GM12878 (cell line): ENCODE data around the gene APOBEC3C. TPM values are rescaled to one million over a fixed set of nuclear protein-coding genes. Genes with fewer than 3 reads are reported as not detected.
"Not testable (repeated sequence)": the region's sequence is repeated elsewhere in the genome, so short reads cannot be mapped to it uniquely, and the experiment has no call there.

ENCODE experiments used
- ATAC-seq: fragments of 200-7000 bp; cut with Tn5 transposase; 3 replicates; pipeline ENCODE4 v1.9.1; 2020; ENCODE audit warnings: mild to moderate bottlenecking, moderate library complexity
- BruUV-seq: library from RNA; stranded (reverse); fragments of 400-500 nt; replicated peaks from 2 replicates; lab custom pipeline; 2021; lab: Mats Ljungman, UMichigan
- CTCF ChIA-PET: fragments of 300-600 bp; sonication (Branson Sonifier 250); formaldehyde crosslinking; extraction: SDS; loops from one replicate; lab custom pipeline; 2021; ENCODE audit warnings: inconsistent platforms; lab: Yijun Ruan, JAX
- POLR2A ChIA-PET: fragments of 350-600 bp; formaldehyde crosslinking; extraction: SDS; loops from one replicate; lab custom pipeline; 2021; ENCODE audit warnings: inconsistent platforms; lab: Charles Lee
- RAD21 ChIA-PET: fragments of 300-600 bp; sonication (Branson Sonifier 250); formaldehyde crosslinking; loops from one replicate; lab custom pipeline; 2023; ENCODE audit warnings: antibody characterized with exemption; ENCODE audit not compliant: unreplicated experiment; lab: Charles Lee
- SMC1A ChIA-PET: fragments of 300-600 bp; sonication (Branson Sonifier 250); formaldehyde crosslinking; loops from one replicate; lab custom pipeline; 2023; ENCODE audit not compliant: unreplicated experiment, uncharacterized antibody; lab: Charles Lee
- DNase-seq: peaks from one replicate; pipeline ENCODE4 v3.0.0-alpha.2; 2011; ENCODE audit warnings: low read depth, low spot score
- FAIRE-seq: peaks from 3 replicates; lab custom pipeline; 2011; peaks lifted over from hg19 to GRCh38; lab: Jason Lieb, UNC
- H2AFZ ChIP-seq: 2 replicates; pipeline ENCODE4 v1.6.0; 2011; ENCODE audit warnings: low read depth, low read length, control low read depth; ENCODE audit not compliant: control insufficient read depth
- H3K27ac ChIP-seq: 2 replicates; pipeline ENCODE4 v1.5.1; 2011; ENCODE audit warnings: control low read depth; ENCODE audit not compliant: control insufficient read depth, insufficient read depth
- H3K27me3 ChIP-seq, 2 experiments: replicated peaks in 1 of 2; 2 replicates each; pipeline versions ENCODE4 v1.6.0 to v1.6.1; 2011; ENCODE audit warnings: low read length in 1 of 2; ENCODE audit not compliant: control insufficient read depth in 2 of 2, insufficient read depth in 2 of 2
- H3K36me3 ChIP-seq, 2 experiments: 2 replicates each; pipeline ENCODE4 v1.5.1; 2011; ENCODE audit warnings: low read length in 1 of 2; ENCODE audit not compliant: control insufficient read depth in 2 of 2, insufficient read depth in 2 of 2
- H3K4me1 ChIP-seq: 2 replicates; pipeline ENCODE4 v1.6.1; 2011; ENCODE audit warnings: mild to moderate bottlenecking, low read length, moderate library complexity, mixed read lengths; ENCODE audit not compliant: control insufficient read depth, insufficient read depth
- H3K4me2 ChIP-seq: 2 replicates; pipeline ENCODE4 v1.6.0; 2011; ENCODE audit warnings: control low read depth; ENCODE audit not compliant: control insufficient read depth, insufficient read depth
- H3K4me3 ChIP-seq: fragments of 200-600 bp; sonication (generic); 2 replicates; pipeline ENCODE4 v1.5.1; 2016
- H3K79me2 ChIP-seq: 2 replicates; pipeline ENCODE4 v1.6.0; 2011; ENCODE audit warnings: low read length; ENCODE audit not compliant: control insufficient read depth, insufficient read depth
- H3K9ac ChIP-seq: 2 replicates; pipeline ENCODE4 v1.8.0; 2011; ENCODE audit warnings: low read length, control low read depth, mixed read lengths; ENCODE audit not compliant: control insufficient read depth, insufficient read depth
- H3K9me3 ChIP-seq: replicated peaks from 3 replicates; pipeline ENCODE4 v1.5.1; 2011; ENCODE audit warnings: mild to moderate bottlenecking, low read length; ENCODE audit not compliant: control insufficient read depth, insufficient read depth
- H4K20me1 ChIP-seq: 2 replicates; pipeline ENCODE4 v1.6.0; 2011; ENCODE audit not compliant: control insufficient read depth, insufficient read depth
- DPF2 ChIP-seq: fragments of 450-650 bp; IDR thresholded peaks from 2 replicates; pipeline ENCODE4 v1.6.1; 2017; ENCODE audit warnings: mild to moderate bottlenecking
- IKZF1 ChIP-seq: fragments of 450-650 bp; conservative IDR thresholded peaks from 2 replicates; pipeline ENCODE4 v1.6.1; 2017; ENCODE audit warnings: antibody characterized with exemption, mild to moderate bottlenecking
- IKZF2 ChIP-seq, 2 experiments: fragments of 450-650 bp; IDR thresholded peaks; 2 replicates each; pipeline ENCODE4 v1.6.1; 2017; ENCODE audit warnings: mild to moderate bottlenecking in 2 of 2, moderate library complexity in 2 of 2
- POU2F2 ChIP-seq: IDR thresholded peaks from 3 replicates; pipeline ENCODE4 v1.6.1; 2011; ENCODE audit warnings: low read depth, mild to moderate bottlenecking, low read length, borderline replicate concordance
- SMAD1 ChIP-seq: fragments of 450-650 bp; IDR thresholded peaks from 2 replicates; pipeline ENCODE4 v1.6.1; 2018; ENCODE audit warnings: mild to moderate bottlenecking, low read depth; ENCODE audit not compliant: partially characterized antibody
- SRF ChIP-seq, 2 experiments: IDR thresholded peaks; 2 replicates each; pipeline ENCODE4 v1.6.1; 2011; ENCODE audit warnings: low read depth in 2 of 2, low read length in 2 of 2, mild to moderate bottlenecking in 1 of 2, moderate library complexity in 1 of 2
- TCF3 ChIP-seq: IDR thresholded peaks from 2 replicates; pipeline ENCODE4 v1.6.1; 2012; ENCODE audit warnings: low read depth, mild to moderate bottlenecking, low read length, borderline replicate concordance; ENCODE audit not compliant: insufficient read depth
- WGBS: methylation state at CpG from one replicate; pipeline ENCODE4 v1.1.6; 2016; ENCODE audit warnings: low lambda C conversion rate; ENCODE audit not compliant: insufficient replicate concordance, insufficient coverage; ENCODE audit errors: missing lambda C conversion rate; 5-methylcytosine and 5-hydroxymethylcytosine counted together
- in situ Hi-C: fragments of 300-500 bp; cut with MboI; formaldehyde crosslinking; loops from 9 replicates; pipeline ENCODE4 v1.14.3; 2018; ENCODE audit warnings: mixed read lengths
- intact Hi-C: fragments of 100-400 bp; cut with micrococcal nuclease; formaldehyde crosslinking; loops from one replicate; pipeline ENCODE4 v1.14.2; 2022; ENCODE audit not compliant: unreplicated experiment
- polyA plus RNA-seq, 11 experiments: library from polyadenylated mRNA; depleted of rRNA in 4 of 11; unstranded in 6 of 11; stranded (reverse) in 5 of 11; fragments of >200 nt; fragmentation: Nextera tagmentation in 4 of 11; fragmentation: Illumina TruSeq in 1 of 11; extraction: Ambion mirVana in 4 of 11; extraction: Trizol in 1 of 11; gene quantifications; 1 replicate in 1 of 11; 2 replicates in 10 of 11; pipeline versions ENCODE4 v1.2.1 to v1.2.3, GENCODE V29; 2011 to 2016; ENCODE audit warnings: inconsistent platforms in 2 of 11, missing spikeins in 2 of 11, low read depth in 1 of 11
- total RNA-seq, 4 experiments: library from RNA; depleted of rRNA in 3 of 4; stranded (reverse); fragments of >200 nt in 3 of 4; fragmentation: Illumina TruSeq in 1 of 4; extraction: Trizol in 1 of 4; gene quantifications; 2 replicates each; pipeline versions ENCODE4 v1.2.1 to v1.2.3, GENCODE V29; 2013 to 2021

APOBEC3C gene
- total and polyA plus RNA-seq, 10 of the 15 experiments (the other 5 are each of a cell fraction or from before 2014, with no cell fraction given): 22.9 to 290 (median 156) TPM

- H3K4me2 ChIP-seq: peak overlapping the region; percentile 60
- H3K9me3 ChIP-seq, H3K9ac ChIP-seq, in situ Hi-C loops: not testable (repeated sequence)
- peak overlapping the region; percentile 53 for H3K4me3 ChIP-seq
- FAIRE-seq: peak; percentile 61
- peak overlapping the region; percentile 31 for H3K27ac ChIP-seq
- ChIA-PET RAD21 (interaction anchor here (0.7 to 1.6 kb wide), 4 partner anchors 17 to 79 kb away, joined by 3 to 5 read pairs (median 3); no protein-coding TSS in a partner anchor), SMC1A (interaction anchor here (0.7 to 1.6 kb wide), 2 partner anchors 17 to 45 kb away, joined by 3 to 4 read pairs; no protein-coding TSS in a partner anchor)
- ATAC-seq: 0 out of 3 replicates have a peak, but pooled peaks have one; percentile 6
- peaks cover 0 to 13% of the 10 kb centered on the region in 2 experiments; a peak in 2 of 4 replicates for H3K36me3 ChIP-seq
- TF ChIP-seq POU2F2: peak; percentile 98
- TF ChIP-seq, all 136 proteins: peak for 1; not testable (repeated sequence) for 135
- H2AFZ ChIP-seq, H4K20me1 ChIP-seq, intact Hi-C loops, H3K27me3 ChIP-seq, DNase-seq, BruUV-seq: not testable (repeated sequence)
- CTCF ChIA-PET: interaction anchor here (1.0 to 2.3 kb wide), 3 partner anchors 17 to 102 kb away, joined by 3 to 6 read pairs (median 4); no protein-coding TSS in a partner anchor
- Histone ChIP-seq H3K79me2 (peaks cover 37% of the 10 kb centered on the region), H3K4me1 (peaks cover 19% of the 10 kb centered on the region)
- POLR2A ChIA-PET: interaction anchor here (0.6 to 1.7 kb wide), 4 partner anchors 10 to 298 kb away, joined by 3 to 6 read pairs (median 4); no protein-coding TSS in a partner anchor
- WGBS: 48% methylated on average over 15 of the region's 15 CpGs
Observed at GRCh38 chr22:39020021-39020651, 6.1 kb downstream of the APOBEC3C start.

DNA sequence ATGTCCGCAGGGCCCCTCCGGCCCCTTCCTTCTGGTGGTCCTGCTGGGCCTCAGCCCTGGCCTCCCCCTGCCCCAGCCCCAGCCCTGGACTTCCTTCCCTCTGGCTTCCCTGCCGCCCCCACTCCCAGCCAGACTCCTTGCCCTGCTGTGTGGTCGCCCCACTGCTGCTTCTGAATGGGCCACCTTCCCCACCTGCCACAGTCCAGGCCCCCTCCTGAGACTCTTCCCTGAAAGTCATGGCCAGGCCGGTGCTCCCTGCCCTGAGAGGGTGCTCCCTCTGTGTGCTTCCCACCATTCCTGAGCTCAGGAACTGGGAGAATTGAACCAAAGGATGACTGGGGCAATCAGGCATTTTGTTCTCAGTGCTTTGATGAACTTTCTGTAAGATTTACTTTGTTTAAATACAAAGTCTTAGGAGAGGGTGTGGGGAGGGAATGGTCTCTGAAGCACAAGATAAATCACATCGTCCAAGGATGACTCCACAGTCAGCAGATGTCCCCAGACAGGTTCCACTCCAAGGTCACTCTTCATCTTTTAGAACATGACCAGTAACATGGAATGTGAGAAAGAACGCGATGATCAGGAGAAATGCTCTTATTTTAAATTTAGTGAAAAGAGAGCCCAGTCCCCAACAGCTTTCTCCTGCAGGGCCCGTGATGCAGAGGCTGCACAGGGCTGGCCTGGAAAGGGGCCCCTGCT, 7.6 kb downstream of the APOBEC3C start:
- H3K4me2 ChIP-seq: peak overlapping the region; percentile 64
- in situ Hi-C loops (no loop called here), intact Hi-C loops (no loop called here)
- 10% methylated on average over 8 of the region's 9 CpGs for WGBS
- H3K79me2 ChIP-seq: peaks cover 25% of the 10 kb centered on the region
- ATAC-seq: peak; percentile 10; the same call in 2 of the 3 replicates
- H3K27ac ChIP-seq: peak overlapping the region; percentile 96
- H3K9me3 ChIP-seq: no peaks in the 10 kb centered on the region
- H3K4me3 ChIP-seq: peak overlapping the region; percentile 88
- peaks cover 13% of the 10 kb centered on the region for H3K4me1 ChIP-seq
- H4K20me1 ChIP-seq: no peaks in the 10 kb centered on the region
- peaks cover 2 to 13% of the 10 kb centered on the region in 2 experiments; a peak in 3 of 4 replicates for H3K36me3 ChIP-seq
- SMC1A ChIA-PET: interaction anchor here (1.0 to 1.7 kb wide), 2 partner anchors 94 to 97 kb away, joined by 4 read pairs; no protein-coding TSS in a partner anchor
- no peak for FAIRE-seq
- no peak for DNase-seq
- no peaks in the 10 kb centered on the region for H3K27me3 ChIP-seq
- H2AFZ ChIP-seq: no peak overlapping the region
- H3K9ac ChIP-seq: peak overlapping the region; percentile 85
- RAD21 ChIA-PET: interaction anchor here (0.8 to 1.5 kb wide), 4 partner anchors 38 to 100 kb away, joined by 3 to 5 read pairs (median 4); no protein-coding TSS in a partner anchor
- POLR2A ChIA-PET: interaction anchor here (0.6 to 1.8 kb wide), 9 partner anchors 8 to 153 kb away, joined by 3 to 6 read pairs (median 3); partner anchors contain the start of genes APOBEC3C and APOBEC3H
- CTCF ChIA-PET: interaction anchor here (1.0 to 2.3 kb wide), 5 partner anchors 14 to 153 kb away, joined by 3 to 6 read pairs (median 3); no protein-coding TSS in a partner anchor
- no TSS peak for BruUV-seq
- TF ChIP-seq IKZF1 (peak; percentile 78), IKZF2 (IDR thresholded peaks at IDR 0.05) (peak in 1 of 2 experiments; percentile 46; a peak in 1 of 4 replicates), DPF2 (0 out of 2 replicates have a peak, but pooled peaks have one; percentile 41), TCF3 (no peak), SMAD1 (no peak), SRF (IDR thresholded peaks at IDR 0.05; ENCODE audit: low read depth in 2 of 2, low read length in 2 of 2) (no peak)
